Chondrocyte (in vitro differentiated cells): Measurements from ENCODE around the gene FBXO24. TPM values are rescaled to one million over a fixed set of nuclear protein-coding genes. Genes with fewer than 3 reads are reported as not detected.

Experiments used
- total RNA-seq: library from RNA; stranded (reverse); gene quantifications from 3 replicates; pipeline ENCODE4 v1.2.1, GENCODE V29; 2021

The FBXO24 gene
- total RNA-seq, 1 donor from 2014 or later, result 0.57 TPM

Other genes starting within 250 kb of the FBXO24 start
- gene PILRB, start 228.2 kb upstream of the FBXO24 start, total RNA-seq, result 19.1 to 32.2 TPM (median 20.3 TPM) in 3 replicates
- gene PILRA, start 212.8 kb upstream of the FBXO24 start, total RNA-seq, result 0.60 to 0.92 TPM (median 0.62 TPM) in 3 replicates
- 2.3 to 3.8 TPM (median 2.6 TPM) in 3 replicates for gene ZCWPW1, start 157.6 kb upstream of the FBXO24 start, total RNA-seq
- 30.9 to 39.1 TPM (median 31.8 TPM) in 3 replicates for gene MEPCE, start 156.5 kb upstream of the FBXO24 start, total RNA-seq
- 20.5 to 23.0 TPM (median 21.0 TPM) in 3 replicates for gene PPP1R35, start 149.8 kb upstream of the FBXO24 start, total RNA-seq
- 0.42 to 0.87 TPM in 2 of 3 replicates, not detected in the other for gene SPACDR, start 122.1 kb upstream of the FBXO24 start, total RNA-seq
- gene TSC22D4, start 107.1 kb upstream of the FBXO24 start, total RNA-seq, result 24.0 to 34.1 TPM (median 33.0 TPM) in 3 replicates
- 0.77 to 0.95 TPM (median 0.87 TPM) in 3 replicates for gene NYAP1, start 102.4 kb upstream of the FBXO24 start, total RNA-seq
- gene AGFG2, start 47.1 kb upstream of the FBXO24 start, total RNA-seq, result 7.7 to 8.2 TPM (median 7.8 TPM) in 3 replicates
- gene SAP25, start 12.4 kb upstream of the FBXO24 start, total RNA-seq, result 0.70 to 1.1 TPM in 2 of 3 replicates, not detected in the other
- 42.0 to 45.8 TPM (median 43.9 TPM) in 3 replicates for gene LRCH4, start 199 bp upstream of the FBXO24 start, total RNA-seq
- gene PCOLCE, start 16.0 kb downstream of the FBXO24 start, total RNA-seq, result 153 to 203 TPM (median 153 TPM) in 3 replicates
- 13.9 to 17.5 TPM (median 17.3 TPM) in 3 replicates for gene MOSPD3, start 26.2 kb downstream of the FBXO24 start, total RNA-seq
- gene TFR2, start 55.2 kb downstream of the FBXO24 start, total RNA-seq, result 0.87 to 2.1 TPM (median 1.8 TPM) in 3 replicates
- gene ACTL6B, start 70.1 kb downstream of the FBXO24 start, total RNA-seq, result not detected in 3 replicates
- 191 to 204 TPM (median 202 TPM) in 3 replicates for gene GNB2, start 87.4 kb downstream of the FBXO24 start, total RNA-seq
- 29.2 to 32.8 TPM (median 31.7 TPM) in 3 replicates for gene GIGYF1, start 107.9 kb downstream of the FBXO24 start, total RNA-seq
- gene POP7, start 119.8 kb downstream of the FBXO24 start, total RNA-seq, result 24.2 to 31.8 TPM (median 25.5 TPM) in 3 replicates
- gene EPO, start 134.1 kb downstream of the FBXO24 start, total RNA-seq, result not detected in 3 replicates
- gene ZAN, start 147.3 kb downstream of the FBXO24 start, total RNA-seq, result not detected in 3 replicates
- gene EPHB4, start 241.2 kb downstream of the FBXO24 start, total RNA-seq, result 56.6 to 60.7 TPM (median 59.5 TPM) in 3 replicates